HFFc6 (cell line): ENCODE data around the gene FHIT. TPM values are rescaled to one million over a fixed set of nuclear protein-coding genes. Genes with fewer than 3 reads are reported as not detected.

Experiments
- DNase-seq: peaks from one replicate; pipeline ENCODE4 v3.0.0-alpha.2; 2018
- H3K27ac Mint-ChIP-seq: 2 replicates; pipeline ENCODE4 v1.8.0; 2020; ENCODE audit warnings: mild to moderate bottlenecking, mixed read lengths
- H3K27me3 Mint-ChIP-seq: 2 replicates; pipeline ENCODE4 v1.8.0; 2021; ENCODE audit warnings: mild to moderate bottlenecking, moderate library complexity, mixed read lengths; ENCODE audit not compliant: insufficient read depth
- H3K36me3 Mint-ChIP-seq: 2 replicates; pipeline ENCODE4 v1.8.0; 2021; ENCODE audit warnings: low read depth, mixed read lengths
- H3K4me1 Mint-ChIP-seq: 2 replicates; pipeline ENCODE4 v1.8.0; 2020; ENCODE audit warnings: low read depth, mixed read lengths
- H3K4me3 Mint-ChIP-seq: 2 replicates; pipeline ENCODE4 v1.8.0; 2020; ENCODE audit warnings: mild to moderate bottlenecking, moderate library complexity, mixed read lengths
- H3K9me3 Mint-ChIP-seq: 2 replicates; pipeline ENCODE4 v1.8.0; 2020; ENCODE audit warnings: mild to moderate bottlenecking, mixed read lengths
- CTCF ChIP-seq: fragments of 200-600 bp; sonication (generic); IDR thresholded peaks from 2 replicates; pipeline ENCODE4 v1.5.0; 2021; ENCODE audit warnings: antibody characterized with exemption, mild to moderate bottlenecking
- total RNA-seq, 6 experiments: library from RNA; stranded (reverse); fragmentation: NEBNext Ultra II Directional; extraction: Animal tissue kit (Norgen Biotek cat#: 25700); gene quantifications; 2 replicates in 1 of 6; 3 replicates in 5 of 6; pipeline ENCODE4 v1.2.3, GENCODE V29; 2021

Gene FHIT
- total RNA-seq, 6 experiments from 2014 or later = 0.33 to 0.38 TPM; not detected in 4

GRCh38 chr3:61172684-61173083 lies 78.6 kb downstream of the FHIT start:
- Mint-ChIP-seq H3K4me1 (no peaks in the 10 kb centered on the region), H3K9me3 (peaks cover 18% of the 10 kb centered on the region), H3K27ac (no peak overlapping the region), H3K36me3 (no peaks in the 10 kb centered on the region), H3K27me3 (peaks cover 2% of the 10 kb centered on the region; the same call in 1 of the 2 replicates), H3K4me3 (no peak overlapping the region)
- TF ChIP-seq CTCF = no peak
- DNase-seq = no peak

GRCh38 chr3:61172203-61172602 lies 79.0 kb downstream of the FHIT start:
- Mint-ChIP-seq H3K9me3 (peaks cover 14% of the 10 kb centered on the region), H3K36me3 (no peaks in the 10 kb centered on the region), H3K27ac (no peak overlapping the region), H3K4me3 (no peak overlapping the region), H3K4me1 (no peaks in the 10 kb centered on the region), H3K27me3 (peaks cover 2% of the 10 kb centered on the region; the same call in 1 of the 2 replicates)
- no peak for DNase-seq
- no peak for TF ChIP-seq CTCF

GRCh38 chr3:61169621-61170251 lies 81.5 kb downstream of the FHIT start:
- H3K36me3 Mint-ChIP-seq = no peaks in the 10 kb centered on the region
- no peak for DNase-seq
- H3K9me3 Mint-ChIP-seq = peaks cover 19% of the 10 kb centered on the region
- H3K27ac Mint-ChIP-seq = no peak overlapping the region
- no peaks in the 10 kb centered on the region for H3K27me3 Mint-ChIP-seq
- H3K4me3 Mint-ChIP-seq = no peak overlapping the region
- no peaks in the 10 kb centered on the region for H3K4me1 Mint-ChIP-seq
- TF ChIP-seq CTCF = no peak

- Mint-ChIP-seq H3K27ac (no peak overlapping the region), H3K4me3 (no peak overlapping the region), H3K36me3 (no peaks in the 10 kb centered on the region), H3K4me1 (no peaks in the 10 kb centered on the region), H3K27me3 (no peaks in the 10 kb centered on the region), H3K9me3 (peaks cover 19% of the 10 kb centered on the region)
- TF ChIP-seq CTCF = no peak
- no peak for DNase-seq
Observed at GRCh38 chr3:61168286-61168685, 83.0 kb downstream of the FHIT start.

GRCh38 chr3:61162965-61163364 lies 88.3 kb downstream of the FHIT start:
- no peaks in the 10 kb centered on the region for H3K36me3 Mint-ChIP-seq
- H3K27ac Mint-ChIP-seq = no peak overlapping the region
- TF ChIP-seq CTCF = no peak
- H3K27me3 Mint-ChIP-seq = no peaks in the 10 kb centered on the region
- H3K9me3 Mint-ChIP-seq = peaks cover 29% of the 10 kb centered on the region
- no peak overlapping the region for H3K4me3 Mint-ChIP-seq
- no peak for DNase-seq
- no peaks in the 10 kb centered on the region for H3K4me1 Mint-ChIP-seq
